Smooth muscle cell (in vitro differentiated cells): ENCODE measurements around the gene HCFC2. TPM values are rescaled to one million over a fixed set of nuclear protein-coding genes. Genes with fewer than 3 reads are reported as not detected.

Experiments
- DNase-seq: peaks from one replicate; lab custom pipeline; 2025; ENCODE audit not compliant: unreplicated experiment; lab: John Stamatoyannopoulos, UW
- H2AFZ ChIP-seq: fragments of 200-600 bp; sonication (generic); 2 replicates; pipeline ENCODE4 v1.6.0; 2016; ENCODE audit warnings: antibody characterized with exemption, low read depth, mild to moderate bottlenecking
- H3F3A ChIP-seq: fragments of 200-600 bp; sonication (generic); 2 replicates; pipeline ENCODE4 v1.6.0; 2017; ENCODE audit warnings: antibody characterized with exemption, low read depth
- H3K27ac ChIP-seq: fragments of 200-600 bp; sonication (generic); 2 replicates; pipeline ENCODE4 v1.5.1; 2016; ENCODE audit warnings: low read depth, mild to moderate bottlenecking
- H3K27me3 ChIP-seq: fragments of 200-600 bp; sonication (generic); 2 replicates; pipeline ENCODE4 v1.6.1; 2016; ENCODE audit warnings: low read depth, mild to moderate bottlenecking
- H3K36me3 ChIP-seq: fragments of 200-600 bp; sonication (generic); 2 replicates; pipeline ENCODE4 v1.5.1; 2016; ENCODE audit warnings: low read depth
- H3K4me1 ChIP-seq: fragments of 200-600 bp; sonication (generic); 2 replicates; pipeline ENCODE4 v1.5.1; 2016; ENCODE audit warnings: low read depth
- H3K4me2 ChIP-seq: fragments of 200-600 bp; sonication (generic); 2 replicates; pipeline ENCODE4 v1.6.0; 2016; ENCODE audit warnings: mild to moderate bottlenecking
- H3K4me3 ChIP-seq: fragments of 200-600 bp; sonication (generic); 2 replicates; pipeline ENCODE4 v1.5.1; 2016; ENCODE audit warnings: mild to moderate bottlenecking
- H3K79me2 ChIP-seq: fragments of 200-600 bp; sonication (generic); 2 replicates; pipeline ENCODE4 v1.6.0; 2016; ENCODE audit warnings: low read depth, mild to moderate bottlenecking
- H3K9ac ChIP-seq: fragments of 200-600 bp; sonication (generic); 2 replicates; pipeline ENCODE4 v1.6.0; 2016; ENCODE audit warnings: low read depth
- H3K9me3 ChIP-seq: fragments of 200-600 bp; sonication (generic); replicated peaks from 2 replicates; pipeline ENCODE4 v1.5.1; 2016; ENCODE audit warnings: low read depth
- H4K20me1 ChIP-seq: fragments of 200-600 bp; sonication (generic); 2 replicates; pipeline ENCODE4 v1.6.0; 2016; ENCODE audit warnings: low read depth
- WGBS: methylation state at CpG from one replicate; pipeline ENCODE4 v1.1.7; 2016; ENCODE audit warnings: low lambda C conversion rate; 5-methylcytosine and 5-hydroxymethylcytosine counted together
- polyA plus RNA-seq: library from polyadenylated mRNA; unstranded; fragments of >200 nt; fragmentation: Nextera tagmentation; extraction: Ambion mirVana; gene quantifications from 2 replicates; pipeline ENCODE4 v1.2.1, GENCODE V29; 2016
- total RNA-seq: library from RNA; depleted of rRNA; stranded (reverse); fragments of >200 nt; gene quantifications from 2 replicates; pipeline ENCODE4 v1.2.3, GENCODE V29; 2014
- TF ChIP-seq, protein P1 (sequence below): fragments of 200-600 bp; sonication (generic); IDR thresholded peaks from 2 replicates; pipeline ENCODE4 v1.5.1; 2017; ENCODE audit warnings: borderline replicate concordance, mild to moderate bottlenecking, antibody characterized with exemption; ENCODE audit not compliant: insufficient read depth, poor library complexity, severe bottlenecking

The HCFC2 gene
- total and polyA plus RNA-seq, 2 experiments from 2014 or later: 9.1 to 17.8 TPM

DNA sequence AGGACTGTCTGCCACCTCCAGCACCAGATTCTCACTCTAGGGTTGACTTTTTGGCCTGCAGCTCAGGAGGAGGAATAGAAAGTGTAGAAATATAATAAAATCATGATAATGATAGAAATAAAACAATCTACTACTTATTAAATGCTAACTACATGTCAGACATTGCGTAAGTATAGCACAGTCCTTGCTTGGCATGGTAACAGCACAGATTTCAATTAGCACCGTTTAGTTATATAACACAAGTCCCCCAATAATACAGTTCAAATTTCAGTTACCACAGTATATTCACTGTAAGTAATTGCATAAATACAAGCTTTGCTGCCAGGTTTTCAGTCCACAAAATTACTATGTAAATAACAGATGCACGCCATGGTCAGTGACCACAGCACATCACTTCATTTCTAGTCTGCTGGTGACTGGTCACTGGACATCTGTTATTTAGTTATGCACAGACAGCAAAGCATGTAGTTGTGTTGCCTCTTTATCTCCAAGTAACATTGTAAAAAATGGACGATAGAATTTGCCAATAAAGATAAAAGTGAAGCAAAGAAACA lies 7.8 kb upstream of the HCFC2 start:
- H3K27ac ChIP-seq: no peak overlapping the region
- no peak for DNase-seq
- H3K27me3 ChIP-seq: peaks cover 14% of the 10 kb centered on the region
- no peaks in the 10 kb centered on the region for H4K20me1 ChIP-seq
- H3K4me2 ChIP-seq: no peak overlapping the region
- TF ChIP-seq, protein P1, sequence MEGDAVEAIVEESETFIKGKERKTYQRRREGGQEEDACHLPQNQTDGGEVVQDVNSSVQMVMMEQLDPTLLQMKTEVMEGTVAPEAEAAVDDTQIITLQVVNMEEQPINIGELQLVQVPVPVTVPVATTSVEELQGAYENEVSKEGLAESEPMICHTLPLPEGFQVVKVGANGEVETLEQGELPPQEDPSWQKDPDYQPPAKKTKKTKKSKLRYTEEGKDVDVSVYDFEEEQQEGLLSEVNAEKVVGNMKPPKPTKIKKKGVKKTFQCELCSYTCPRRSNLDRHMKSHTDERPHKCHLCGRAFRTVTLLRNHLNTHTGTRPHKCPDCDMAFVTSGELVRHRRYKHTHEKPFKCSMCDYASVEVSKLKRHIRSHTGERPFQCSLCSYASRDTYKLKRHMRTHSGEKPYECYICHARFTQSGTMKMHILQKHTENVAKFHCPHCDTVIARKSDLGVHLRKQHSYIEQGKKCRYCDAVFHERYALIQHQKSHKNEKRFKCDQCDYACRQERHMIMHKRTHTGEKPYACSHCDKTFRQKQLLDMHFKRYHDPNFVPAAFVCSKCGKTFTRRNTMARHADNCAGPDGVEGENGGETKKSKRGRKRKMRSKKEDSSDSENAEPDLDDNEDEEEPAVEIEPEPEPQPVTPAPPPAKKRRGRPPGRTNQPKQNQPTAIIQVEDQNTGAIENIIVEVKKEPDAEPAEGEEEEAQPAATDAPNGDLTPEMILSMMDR: no peak
- H3K36me3 ChIP-seq: no peaks in the 10 kb centered on the region
- H3K9ac ChIP-seq: no peak overlapping the region
- no peak overlapping the region for H3K4me3 ChIP-seq
- WGBS: 78% methylated on average over 4 of the region's 4 CpGs
- H3F3A ChIP-seq: no peaks in the 10 kb centered on the region
- no peak overlapping the region for H2AFZ ChIP-seq
- no peaks in the 10 kb centered on the region for H3K9me3 ChIP-seq
- no peaks in the 10 kb centered on the region for H3K79me2 ChIP-seq
- H3K4me1 ChIP-seq: no peaks in the 10 kb centered on the region

DNA sequence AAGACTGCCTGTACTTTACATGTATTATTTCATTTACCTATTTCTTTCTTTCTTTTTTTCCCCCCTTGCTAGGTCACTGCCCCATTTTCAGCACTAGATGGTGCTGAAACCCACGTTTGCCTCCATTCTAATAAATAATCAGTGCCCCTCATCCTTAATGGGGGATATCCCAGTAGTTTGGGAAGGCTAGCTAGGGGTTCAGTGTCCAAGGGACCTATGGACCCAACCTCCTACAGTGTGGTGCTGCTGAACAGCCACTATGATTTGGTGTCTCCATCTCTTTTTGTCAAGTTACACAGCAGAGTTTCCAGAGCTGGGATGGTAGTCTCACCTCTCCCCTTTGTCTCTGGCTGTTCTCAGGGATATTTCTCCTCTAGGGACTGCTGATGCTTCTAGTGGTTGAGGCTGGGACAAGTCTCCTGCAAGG lies 6.5 kb upstream of the HCFC2 start:
- no peaks in the 10 kb centered on the region for H3K4me1 ChIP-seq
- no peak overlapping the region for H3K9ac ChIP-seq
- TF ChIP-seq, protein P1: peak; percentile 51
- no peaks in the 10 kb centered on the region for H3K36me3 ChIP-seq
- WGBS: 0% methylated on average over 1 of the region's 1 CpG
- H4K20me1 ChIP-seq: no peaks in the 10 kb centered on the region
- H3K4me2 ChIP-seq: no peak overlapping the region
- no peaks in the 10 kb centered on the region for H3K79me2 ChIP-seq
- no peak overlapping the region for H3K4me3 ChIP-seq
- H3K9me3 ChIP-seq: no peaks in the 10 kb centered on the region
- DNase-seq: no peak
- no peaks in the 10 kb centered on the region for H3F3A ChIP-seq
- H3K27me3 ChIP-seq: peaks cover 14% of the 10 kb centered on the region
- no peak overlapping the region for H2AFZ ChIP-seq
- no peak overlapping the region for H3K27ac ChIP-seq

DNA sequence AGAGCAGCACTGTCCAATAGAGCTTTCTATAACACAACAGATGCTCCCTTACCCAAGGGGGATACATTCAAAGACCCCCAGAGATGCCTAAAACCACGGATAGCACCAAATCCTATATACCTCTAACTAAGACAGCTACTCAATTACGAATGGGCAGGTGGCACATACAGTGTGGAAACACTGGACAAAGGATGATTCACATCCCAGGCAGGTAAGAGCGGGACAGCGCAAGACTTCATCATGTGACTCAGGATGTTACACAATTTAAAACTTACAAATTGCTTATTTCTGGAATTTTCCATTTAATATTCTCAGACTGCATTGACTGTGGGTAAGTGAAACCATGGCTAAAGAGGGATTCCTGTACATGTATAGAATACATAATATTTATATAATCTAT lies 5.5 kb upstream of the HCFC2 start:
- peaks cover 10% of the 10 kb centered on the region for H3F3A ChIP-seq
- no peak overlapping the region for H3K27ac ChIP-seq
- H2AFZ ChIP-seq: no peak overlapping the region
- TF ChIP-seq, protein P1: no peak
- WGBS: 72% methylated on average over 4 of the region's 4 CpGs
- no peak overlapping the region for H3K9ac ChIP-seq
- H3K4me1 ChIP-seq: no peaks in the 10 kb centered on the region
- H4K20me1 ChIP-seq: no peaks in the 10 kb centered on the region
- H3K4me2 ChIP-seq: no peak overlapping the region
- H3K79me2 ChIP-seq: no peaks in the 10 kb centered on the region
- H3K9me3 ChIP-seq: no peaks in the 10 kb centered on the region
- no peaks in the 10 kb centered on the region for H3K36me3 ChIP-seq
- DNase-seq: no peak
- peaks cover 14% of the 10 kb centered on the region for H3K27me3 ChIP-seq
- no peak overlapping the region for H3K4me3 ChIP-seq

DNA sequence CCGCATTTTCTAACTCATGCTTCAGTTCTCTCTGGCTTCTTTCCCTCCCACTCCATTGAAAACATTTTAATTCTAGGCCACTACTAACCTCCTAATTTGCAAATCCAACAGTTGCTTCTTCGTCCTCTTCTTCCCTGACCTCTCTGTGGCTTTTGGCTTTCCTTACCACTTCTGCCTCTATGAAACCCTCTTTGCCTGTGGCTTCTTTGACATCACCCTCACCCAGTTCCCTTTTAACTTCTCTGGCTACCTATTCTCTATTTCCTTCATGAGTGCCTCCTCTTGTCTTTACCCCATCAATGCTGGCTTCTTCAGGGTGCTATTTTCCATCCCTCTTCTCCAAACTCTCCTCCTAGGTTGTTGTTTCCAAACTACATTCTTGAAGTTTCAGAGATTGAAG lies 4.4 kb upstream of the HCFC2 start:
- peaks cover 12% of the 10 kb centered on the region for H3K27me3 ChIP-seq
- H3K4me1 ChIP-seq: no peaks in the 10 kb centered on the region
- no peak for DNase-seq
- peaks cover 13% of the 10 kb centered on the region for H3F3A ChIP-seq
- WGBS: 82% methylated on average over 2 of the region's 2 CpGs
- no peak overlapping the region for H3K4me2 ChIP-seq
- no peak overlapping the region for H2AFZ ChIP-seq
- peaks cover under 1% of the 10 kb centered on the region for H3K79me2 ChIP-seq
- H3K4me3 ChIP-seq: no peak overlapping the region
- H4K20me1 ChIP-seq: no peaks in the 10 kb centered on the region
- H3K27ac ChIP-seq: no peak overlapping the region
- H3K36me3 ChIP-seq: no peaks in the 10 kb centered on the region
- TF ChIP-seq, protein P1: no peak
- H3K9ac ChIP-seq: no peak overlapping the region
- no peaks in the 10 kb centered on the region for H3K9me3 ChIP-seq
